Gastrocnemius medialis (tissue), 4 donors: ENCODE results near the gene MTMR12. TPM values are rescaled to one million over a fixed set of nuclear protein-coding genes. Genes with fewer than 3 reads are reported as not detected.

Experiments used
- ATAC-seq, 2 donors: fragments of 150-250 bp; one replicate each; pipeline ENCODE4 v1.9.1; 2016
- DNase-seq, 2 donors: peaks; one replicate each; pipeline ENCODE4 v3.0.0-alpha.2; 2019
- H3K27ac ChIP-seq, 4 donors: fragments of 200-600 bp; sonication (generic); 1 replicate in 1 of 4; 2 replicates in 3 of 4; pipeline ENCODE4 v1.5.1; 2016 to 2018; ENCODE audit warnings: mild to moderate bottlenecking in 2 of 4, moderate library complexity in 1 of 4
- H3K27me3 ChIP-seq, 3 donors: fragments of 200-600 bp; sonication (generic) in 2 of 3; 1 replicate in 1 of 3; 2 replicates in 2 of 3; pipeline versions ENCODE4 v1.5.1 to v1.6.0; 2016 to 2019; ENCODE audit warnings: mild to moderate bottlenecking in 1 of 3, moderate library complexity in 1 of 3
- H3K36me3 ChIP-seq, 2 donors: fragments of 200-600 bp; sonication (generic) in 1 of 2; one replicate each; pipeline ENCODE4 v1.5.1; 2017 to 2018
- H3K4me1 ChIP-seq, 2 donors: fragments of 200-600 bp; sonication (generic) in 1 of 2; one replicate each; pipeline ENCODE4 v1.5.1; 2016 to 2017; ENCODE audit warnings: mild to moderate bottlenecking in 2 of 2
- H3K4me3 ChIP-seq, 4 donors: fragments of 200-600 bp; sonication (generic) in 3 of 4; 1 replicate in 1 of 4; 2 replicates in 3 of 4; pipeline ENCODE4 v1.5.1; 2016 to 2019; ENCODE audit warnings: mild to moderate bottlenecking in 2 of 4
- H3K9me3 ChIP-seq, 3 donors: fragments of 200-600 bp; sonication (generic) in 2 of 3; 1 replicate in 1 of 3; 2 replicates in 2 of 3; pipeline ENCODE4 v1.5.1; 2016 to 2019
- POLR2A ChIP-seq, 2 donors: fragments of 450-650 bp; IDR thresholded peaks; one replicate each; pipeline ENCODE4 v1.6.1; 2017; ENCODE audit warnings: antibody characterized with exemption in 2 of 2, mild to moderate bottlenecking in 2 of 2, moderate library complexity in 2 of 2
- in situ Hi-C, 4 donors: fragments of 200-750 bp; cut with MboI; loops; one replicate each; pipeline versions ENCODE4 v1.15.0 to v1.8.0; 2017; ENCODE audit warnings: low sequenced_read_pairs in 4 of 4
- intact Hi-C: fragments of 100-400 bp; cut with DNase I; formaldehyde crosslinking; loops from one replicate; pipeline ENCODE4 v1.15.1; 2023; ENCODE audit warnings: low total_unique reads
- total RNA-seq, 4 donors: library from RNA; depleted of rRNA; stranded (reverse); fragments of >200 nt; gene quantifications; one replicate each; pipeline versions ENCODE4 v1.1.0 to v1.2.3, GENCODE V29; 2016
- TF ChIP-seq, protein P1 (sequence below), 5 experiments: fragments of 450-650 bp in 3 of 5; fragments of 200-600 bp in 2 of 5; sonication (generic) in 2 of 5; IDR thresholded peaks in 4 of 5; conservative IDR thresholded peaks in 1 of 5; 1 replicate in 4 of 5; 2 replicates in 1 of 5; pipeline ENCODE4 v1.5.1; 2016 to 2019; ENCODE audit warnings: antibody characterized with exemption in 5 of 5, mild to moderate bottlenecking in 3 of 5, moderate library complexity in 3 of 5

Gene MTMR12
- total RNA-seq, 4 donors from 2014 or later = 6.4 to 11.5 (median 10.6) TPM

DNA sequence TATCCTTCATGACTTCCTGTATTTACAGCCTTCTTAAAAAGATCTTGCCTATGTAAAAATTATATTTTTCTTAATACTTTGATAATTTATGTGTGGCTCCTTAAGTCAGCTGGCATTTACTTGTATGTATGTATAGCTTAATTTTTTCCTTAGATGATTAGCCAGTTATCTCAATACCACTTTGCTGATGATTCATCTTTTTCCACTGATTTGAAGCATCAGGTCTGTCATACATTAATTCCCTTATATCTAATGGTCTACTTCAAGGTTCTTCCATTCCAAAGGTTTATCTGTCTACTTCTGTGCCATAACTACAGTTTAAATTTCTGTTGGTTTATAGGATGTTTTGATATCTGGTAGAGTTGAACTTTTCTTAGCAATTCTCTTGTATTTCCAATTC is 44.9 kb upstream of the MTMR12 start:
- Histone ChIP-seq H3K4me3 (no peak overlapping the region), H3K36me3 (peaks cover 0 to 57% of the 10 kb centered on the region in 2 donors), H3K4me1 (no peaks in the 10 kb centered on the region), H3K9me3 (no peaks in the 10 kb centered on the region), H3K27ac (no peak overlapping the region), H3K27me3 (no peaks in the 10 kb centered on the region)
- ATAC-seq (no peak), DNase-seq (no peak)
- in situ Hi-C loops = no loop called here
- intact Hi-C loops = no loop called here
- TF ChIP-seq POLR2A (IDR thresholded peaks at IDR 0.05) = no peak
- TF ChIP-seq, protein P1, sequence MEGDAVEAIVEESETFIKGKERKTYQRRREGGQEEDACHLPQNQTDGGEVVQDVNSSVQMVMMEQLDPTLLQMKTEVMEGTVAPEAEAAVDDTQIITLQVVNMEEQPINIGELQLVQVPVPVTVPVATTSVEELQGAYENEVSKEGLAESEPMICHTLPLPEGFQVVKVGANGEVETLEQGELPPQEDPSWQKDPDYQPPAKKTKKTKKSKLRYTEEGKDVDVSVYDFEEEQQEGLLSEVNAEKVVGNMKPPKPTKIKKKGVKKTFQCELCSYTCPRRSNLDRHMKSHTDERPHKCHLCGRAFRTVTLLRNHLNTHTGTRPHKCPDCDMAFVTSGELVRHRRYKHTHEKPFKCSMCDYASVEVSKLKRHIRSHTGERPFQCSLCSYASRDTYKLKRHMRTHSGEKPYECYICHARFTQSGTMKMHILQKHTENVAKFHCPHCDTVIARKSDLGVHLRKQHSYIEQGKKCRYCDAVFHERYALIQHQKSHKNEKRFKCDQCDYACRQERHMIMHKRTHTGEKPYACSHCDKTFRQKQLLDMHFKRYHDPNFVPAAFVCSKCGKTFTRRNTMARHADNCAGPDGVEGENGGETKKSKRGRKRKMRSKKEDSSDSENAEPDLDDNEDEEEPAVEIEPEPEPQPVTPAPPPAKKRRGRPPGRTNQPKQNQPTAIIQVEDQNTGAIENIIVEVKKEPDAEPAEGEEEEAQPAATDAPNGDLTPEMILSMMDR (IDR thresholded peaks at IDR 0.05 in 4 of 5, conservative IDR thresholded peaks at IDR 0.05 in 1 of 5) = no peak

DNA sequence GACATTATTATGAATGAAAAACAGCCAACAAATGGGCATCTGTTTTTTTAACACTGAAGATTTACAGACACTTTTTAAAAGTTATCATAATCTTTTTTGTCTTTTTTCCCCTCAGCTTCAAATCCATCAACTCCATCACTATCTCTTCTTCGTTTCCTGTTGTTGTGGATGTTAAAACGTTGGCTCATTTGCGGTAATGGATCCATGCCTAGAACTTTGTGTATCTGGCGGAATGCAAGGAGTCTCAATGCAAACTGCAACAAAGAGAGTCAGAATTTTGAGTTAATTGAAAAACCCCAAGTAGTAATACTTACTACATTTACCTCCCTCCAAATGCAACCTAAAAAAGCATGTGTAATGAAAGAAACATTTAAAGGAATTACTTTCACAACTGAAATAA is 42.9 kb upstream of the MTMR12 start:
- Histone ChIP-seq H3K36me3 (peaks cover 0 to 45% of the 10 kb centered on the region in 2 donors), H3K27ac (no peak overlapping the region), H3K9me3 (no peaks in the 10 kb centered on the region), H3K4me1 (no peaks in the 10 kb centered on the region), H3K4me3 (no peak overlapping the region), H3K27me3 (no peaks in the 10 kb centered on the region)
- in situ Hi-C loops (no loop called here), intact Hi-C loops (no loop called here)
- ATAC-seq (no peak), DNase-seq (no peak)
- TF ChIP-seq POLR2A (IDR thresholded peaks at IDR 0.05) = no peak
- TF ChIP-seq, protein P1 (IDR thresholded peaks at IDR 0.05 in 4 of 5, conservative IDR thresholded peaks at IDR 0.05 in 1 of 5) = no peak

DNA sequence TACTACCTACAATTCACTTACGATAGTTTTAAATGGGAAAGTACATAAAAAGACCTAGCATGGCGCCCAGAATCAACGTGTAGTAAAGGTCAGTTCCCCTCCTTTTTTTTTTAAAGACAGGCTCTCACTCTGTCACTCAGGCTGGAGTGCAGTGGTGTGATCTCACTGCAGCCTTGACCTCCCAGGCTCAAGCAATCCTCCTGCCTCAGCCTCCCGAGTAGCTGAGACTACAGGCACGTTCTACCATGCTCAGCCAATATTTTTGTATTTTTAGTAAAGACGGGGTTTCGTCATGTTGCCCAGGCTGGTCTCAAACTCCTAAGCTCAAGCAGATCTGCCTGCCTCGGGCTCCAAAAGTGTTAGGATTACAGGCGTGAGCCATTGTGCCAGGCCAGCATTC is 40.7 kb upstream of the MTMR12 start:
- intact Hi-C loops = no loop called here

DNA sequence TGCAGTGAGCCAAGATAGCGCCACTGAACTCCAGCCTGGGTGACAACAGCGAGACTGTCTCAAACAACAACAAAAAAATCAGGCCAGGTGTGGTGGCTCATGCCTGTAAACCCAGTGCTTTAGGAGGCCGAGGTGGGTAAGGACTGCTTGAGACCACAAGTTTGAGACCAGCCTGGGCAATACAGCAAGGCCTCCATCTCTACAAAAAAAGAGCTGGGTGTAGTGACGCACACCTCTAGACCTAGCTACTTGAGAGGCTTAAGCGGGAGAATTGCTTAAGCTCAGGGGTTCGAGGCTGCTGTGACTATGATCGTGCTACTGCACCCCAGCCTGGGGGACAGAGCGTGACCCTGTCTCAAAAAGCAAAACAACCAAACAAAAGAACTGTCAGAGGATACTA is 39.9 kb upstream of the MTMR12 start:
- no peak for ATAC-seq

More for the DNA sequence above, 40.7 kb upstream of the MTMR12 start:
- Histone ChIP-seq H3K27ac (no peak overlapping the region), H3K36me3 (peaks cover 0 to 30% of the 10 kb centered on the region in 2 donors), H3K9me3 (no peaks in the 10 kb centered on the region), H3K4me1 (no peaks in the 10 kb centered on the region), H3K4me3 (no peak overlapping the region), H3K27me3 (no peaks in the 10 kb centered on the region)
- TF ChIP-seq, protein P1 (IDR thresholded peaks at IDR 0.05 in 4 of 5, conservative IDR thresholded peaks at IDR 0.05 in 1 of 5) = no peak
- no peak for TF ChIP-seq POLR2A (IDR thresholded peaks at IDR 0.05)
- no peak for DNase-seq
- in situ Hi-C loops = no loop called here
- no peak for ATAC-seq

More for the DNA sequence above, 39.9 kb upstream of the MTMR12 start:
- intact Hi-C loops = no loop called here
- Histone ChIP-seq H3K9me3 (no peaks in the 10 kb centered on the region), H3K27ac (no peak overlapping the region), H3K4me3 (no peak overlapping the region), H3K27me3 (no peaks in the 10 kb centered on the region), H3K4me1 (no peaks in the 10 kb centered on the region), H3K36me3 (peaks cover 0 to 25% of the 10 kb centered on the region in 2 donors)
- DNase-seq = no peak
- TF ChIP-seq POLR2A (IDR thresholded peaks at IDR 0.05) = no peak
- TF ChIP-seq, protein P1 (IDR thresholded peaks at IDR 0.05 in 4 of 5, conservative IDR thresholded peaks at IDR 0.05 in 1 of 5) = no peak
- in situ Hi-C loops = no loop called here
